GM12878 (cell line): Measurements from ENCODE around the gene ARHGAP45. TPM values are rescaled to one million over a fixed set of nuclear protein-coding genes. Genes with fewer than 3 reads are reported as not detected.

Experiments used
- ATAC-seq: fragments of 200-7000 bp; cut with Tn5 transposase; 3 replicates; pipeline ENCODE4 v1.9.1; 2020; ENCODE audit warnings: mild to moderate bottlenecking, moderate library complexity
- BruUV-seq: library from RNA; stranded (reverse); fragments of 400-500 nt; replicated peaks from 2 replicates; lab custom pipeline; 2021; lab: Mats Ljungman, UMichigan
- CTCF ChIA-PET: fragments of 300-600 bp; sonication (Branson Sonifier 250); formaldehyde crosslinking; extraction: SDS; loops from one replicate; lab custom pipeline; 2021; ENCODE audit warnings: inconsistent platforms; lab: Yijun Ruan, JAX
- POLR2A ChIA-PET: fragments of 350-600 bp; formaldehyde crosslinking; extraction: SDS; loops from one replicate; lab custom pipeline; 2021; ENCODE audit warnings: inconsistent platforms; lab: Charles Lee
- RAD21 ChIA-PET: fragments of 300-600 bp; sonication (Branson Sonifier 250); formaldehyde crosslinking; loops from one replicate; lab custom pipeline; 2023; ENCODE audit warnings: antibody characterized with exemption; ENCODE audit not compliant: unreplicated experiment; lab: Charles Lee
- SMC1A ChIA-PET: fragments of 300-600 bp; sonication (Branson Sonifier 250); formaldehyde crosslinking; loops from one replicate; lab custom pipeline; 2023; ENCODE audit not compliant: unreplicated experiment, uncharacterized antibody; lab: Charles Lee
- DNase-seq: peaks from one replicate; pipeline ENCODE4 v3.0.0-alpha.2; 2011; ENCODE audit warnings: low read depth, low spot score
- FAIRE-seq: peaks from 3 replicates; lab custom pipeline; 2011; peaks lifted over from hg19 to GRCh38; lab: Jason Lieb, UNC
- H2AFZ ChIP-seq: 2 replicates; pipeline ENCODE4 v1.6.0; 2011; ENCODE audit warnings: low read depth, low read length, control low read depth; ENCODE audit not compliant: control insufficient read depth
- H3K27ac ChIP-seq: 2 replicates; pipeline ENCODE4 v1.5.1; 2011; ENCODE audit warnings: control low read depth; ENCODE audit not compliant: control insufficient read depth, insufficient read depth
- H3K27me3 ChIP-seq, 2 experiments: replicated peaks in 1 of 2; 2 replicates each; pipeline versions ENCODE4 v1.6.0 to v1.6.1; 2011; ENCODE audit warnings: low read length in 1 of 2; ENCODE audit not compliant: control insufficient read depth in 2 of 2, insufficient read depth in 2 of 2
- H3K36me3 ChIP-seq, 2 experiments: 2 replicates each; pipeline ENCODE4 v1.5.1; 2011; ENCODE audit warnings: low read length in 1 of 2; ENCODE audit not compliant: control insufficient read depth in 2 of 2, insufficient read depth in 2 of 2
- H3K4me1 ChIP-seq: 2 replicates; pipeline ENCODE4 v1.6.1; 2011; ENCODE audit warnings: mild to moderate bottlenecking, low read length, moderate library complexity, mixed read lengths; ENCODE audit not compliant: control insufficient read depth, insufficient read depth
- H3K4me2 ChIP-seq: 2 replicates; pipeline ENCODE4 v1.6.0; 2011; ENCODE audit warnings: control low read depth; ENCODE audit not compliant: control insufficient read depth, insufficient read depth
- H3K4me3 ChIP-seq: fragments of 200-600 bp; sonication (generic); 2 replicates; pipeline ENCODE4 v1.5.1; 2016
- H3K79me2 ChIP-seq: 2 replicates; pipeline ENCODE4 v1.6.0; 2011; ENCODE audit warnings: low read length; ENCODE audit not compliant: control insufficient read depth, insufficient read depth
- H3K9ac ChIP-seq: 2 replicates; pipeline ENCODE4 v1.8.0; 2011; ENCODE audit warnings: low read length, control low read depth, mixed read lengths; ENCODE audit not compliant: control insufficient read depth, insufficient read depth
- H3K9me3 ChIP-seq: replicated peaks from 3 replicates; pipeline ENCODE4 v1.5.1; 2011; ENCODE audit warnings: mild to moderate bottlenecking, low read length; ENCODE audit not compliant: control insufficient read depth, insufficient read depth
- H4K20me1 ChIP-seq: 2 replicates; pipeline ENCODE4 v1.6.0; 2011; ENCODE audit not compliant: control insufficient read depth, insufficient read depth
- BCL11A ChIP-seq: IDR thresholded peaks from 2 replicates; pipeline ENCODE4 v1.6.1; 2011; ENCODE audit warnings: low read depth, low read length
- NKRF ChIP-seq: fragments of 450-650 bp; conservative IDR thresholded peaks from 2 replicates; pipeline ENCODE4 v1.6.1; 2017; ENCODE audit warnings: mild to moderate bottlenecking, moderate library complexity
- PML ChIP-seq: IDR thresholded peaks from 2 replicates; pipeline ENCODE4 v1.6.1; 2012; ENCODE audit warnings: low read length, inconsistent platforms
- POLR2A ChIP-seq: IDR thresholded peaks from 2 replicates; pipeline ENCODE4 v1.6.1; 2011; ENCODE audit warnings: low read depth, mild to moderate bottlenecking, low read length
- POLR2AphosphoS2 ChIP-seq: IDR thresholded peaks from 2 replicates; pipeline ENCODE4 v1.6.1; 2011; ENCODE audit warnings: low read depth, mild to moderate bottlenecking, low read length, improper control_type of control experiment, moderate library complexity
- POLR2AphosphoS5 ChIP-seq: IDR thresholded peaks from 2 replicates; pipeline ENCODE4 v1.6.1; 2011; ENCODE audit warnings: mild to moderate bottlenecking, low read length, inconsistent platforms
- STAT1 ChIP-seq: fragments of 450-650 bp; conservative IDR thresholded peaks from 2 replicates; pipeline ENCODE4 v1.6.1; 2014; ENCODE audit warnings: antibody characterized with exemption, mild to moderate bottlenecking
- WGBS: methylation state at CpG from one replicate; pipeline ENCODE4 v1.1.6; 2016; ENCODE audit warnings: low lambda C conversion rate; ENCODE audit not compliant: insufficient replicate concordance, insufficient coverage; ENCODE audit errors: missing lambda C conversion rate; 5-methylcytosine and 5-hydroxymethylcytosine counted together
- in situ Hi-C: fragments of 300-500 bp; cut with MboI; formaldehyde crosslinking; loops from 9 replicates; pipeline ENCODE4 v1.14.3; 2018; ENCODE audit warnings: mixed read lengths
- intact Hi-C: fragments of 100-400 bp; cut with micrococcal nuclease; formaldehyde crosslinking; loops from one replicate; pipeline ENCODE4 v1.14.2; 2022; ENCODE audit not compliant: unreplicated experiment
- polyA plus RNA-seq, 11 experiments: library from polyadenylated mRNA; depleted of rRNA in 4 of 11; unstranded in 6 of 11; stranded (reverse) in 5 of 11; fragments of >200 nt; fragmentation: Nextera tagmentation in 4 of 11; fragmentation: Illumina TruSeq in 1 of 11; extraction: Ambion mirVana in 4 of 11; extraction: Trizol in 1 of 11; gene quantifications; 1 replicate in 1 of 11; 2 replicates in 10 of 11; pipeline versions ENCODE4 v1.2.1 to v1.2.3, GENCODE V29; 2011 to 2016; ENCODE audit warnings: inconsistent platforms in 2 of 11, missing spikeins in 2 of 11, low read depth in 1 of 11
- total RNA-seq, 4 experiments: library from RNA; depleted of rRNA in 3 of 4; stranded (reverse); fragments of >200 nt in 3 of 4; fragmentation: Illumina TruSeq in 1 of 4; extraction: Trizol in 1 of 4; gene quantifications; 2 replicates each; pipeline versions ENCODE4 v1.2.1 to v1.2.3, GENCODE V29; 2013 to 2021

The ARHGAP45 gene
- total and polyA plus RNA-seq, 10 of the 15 experiments (the other 5 are each of a cell fraction or from before 2014, with no cell fraction given) = 1.4 to 151 (median 59.9) TPM

DNA sequence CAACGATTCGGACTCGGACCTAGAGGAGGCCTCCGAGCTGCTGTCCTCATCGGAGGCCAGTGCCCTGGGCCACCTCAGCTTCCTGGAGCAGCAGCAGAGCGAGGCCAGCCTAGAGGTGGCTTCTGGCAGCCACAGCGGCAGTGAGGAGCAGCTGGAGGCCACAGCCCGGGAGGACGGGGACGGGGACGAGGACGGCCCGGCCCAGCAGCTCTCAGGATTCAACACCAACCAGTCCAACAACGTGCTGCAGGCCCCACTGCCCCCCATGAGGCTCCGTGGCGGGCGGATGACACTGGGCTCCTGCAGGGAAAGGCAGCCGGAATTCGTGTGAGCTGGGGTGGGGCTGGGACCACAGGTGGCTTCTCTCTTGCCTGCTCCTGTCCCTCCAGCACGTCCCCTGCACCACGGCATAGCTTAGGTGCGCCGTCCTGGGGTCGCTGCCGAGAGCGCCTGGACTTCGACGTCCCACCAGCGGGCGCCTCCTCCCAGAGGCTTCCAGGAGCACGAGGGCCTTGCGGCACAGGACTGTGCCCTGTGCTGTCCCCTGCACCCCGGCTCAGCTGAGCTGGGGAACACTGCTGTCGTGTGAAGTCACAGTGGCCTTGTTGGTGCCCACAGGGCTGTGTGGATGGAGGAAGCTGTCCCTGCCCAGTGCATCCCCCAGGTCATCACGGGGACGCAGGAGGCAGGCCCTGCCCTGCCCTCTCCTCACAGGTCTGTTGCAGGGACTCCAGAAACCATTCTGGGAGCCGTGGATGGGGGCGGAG is 18.9 kb downstream of the ARHGAP45 start:
- H3K4me2 ChIP-seq = no peak overlapping the region
- ATAC-seq = no peak
- no peaks in the 10 kb centered on the region for H3K27me3 ChIP-seq
- TSS peak; percentile 63 for BruUV-seq
- in situ Hi-C loops = no loop called here
- no peak overlapping the region for H3K27ac ChIP-seq
- no peak overlapping the region for H3K4me3 ChIP-seq
- CTCF ChIA-PET = interaction anchor here (0.7 to 1.4 kb wide), 2 partner anchors 28 to 69 kb away, joined by 3 to 6 read pairs; no protein-coding TSS in a partner anchor
- H3K36me3 ChIP-seq = peaks cover 15 to 60% of the 10 kb centered on the region in 2 experiments
- RAD21 ChIA-PET = interaction anchor here (1.6 kb wide), 1 partner anchor 21 kb away, joined by 4 read pairs; no protein-coding TSS in a partner anchor
- H3K9me3 ChIP-seq = no peaks in the 10 kb centered on the region
- no peak for TF ChIP-seq STAT1
- TF ChIP-seq POLR2A = peak; percentile 83
- TF ChIP-seq POLR2AphosphoS2 = peak; percentile 28; the same call in 1 of the 2 replicates
- 0 out of 2 replicates have a peak, but pooled peaks have one; percentile 15 for TF ChIP-seq PML
- no peak for TF ChIP-seq BCL11A
- TF ChIP-seq POLR2AphosphoS5 = peak; percentile 8; the same call in 1 of the 2 replicates
- TF ChIP-seq NKRF = no peak
- POLR2A ChIA-PET = interaction anchor here (0.5 to 4.9 kb wide), 7 partner anchors 8 to 268 kb away, joined by 3 to 23 read pairs (median 4); no protein-coding TSS in a partner anchor
- no peak for FAIRE-seq
- SMC1A ChIA-PET = interaction anchor here (0.5 to 3.0 kb wide), 3 partner anchors 9 to 60 kb away, joined by 4 to 14 read pairs (median 9); partner anchors contain the start of gene ARHGAP45
- H4K20me1 ChIP-seq = no peaks in the 10 kb centered on the region; the same call in 1 of the 2 replicates
- no peak for DNase-seq
- no peak overlapping the region for H2AFZ ChIP-seq
- no peak overlapping the region for H3K9ac ChIP-seq
- no peaks in the 10 kb centered on the region; the same call in 1 of the 2 replicates for H3K79me2 ChIP-seq
- intact Hi-C loops = no loop called here
- 75% methylated on average over 31 of the region's 38 CpGs for WGBS
- peaks cover 32% of the 10 kb centered on the region for H3K4me1 ChIP-seq
